Fibroblast of skin of right quadriceps (primary cell): ENCODE measurements around the gene SH3GL3.

ENCODE experiments used
- DNase-seq: peaks from one replicate; pipeline ENCODE4 v3.0.0-alpha.2; 2013

SH3GL3 gene

DNA sequence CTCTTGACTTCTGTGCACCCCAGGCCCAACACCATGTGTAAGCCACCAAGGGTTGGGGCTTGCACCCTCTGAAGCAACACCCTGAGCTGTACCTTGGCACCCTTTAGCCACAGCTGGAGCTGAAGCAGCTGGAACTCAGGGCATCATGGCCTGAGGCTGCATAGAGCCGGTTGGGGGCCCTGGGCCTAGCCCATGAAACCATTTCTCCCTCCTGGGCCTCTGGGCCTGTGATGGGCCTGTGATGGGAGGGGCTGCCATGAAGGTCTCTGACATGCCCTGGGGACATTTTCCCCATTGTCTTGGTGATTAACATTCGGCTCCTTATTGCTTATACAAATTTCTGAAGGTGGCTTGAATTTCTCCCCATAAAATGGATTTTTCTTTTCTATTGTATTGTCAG, 184.4 kb downstream of the SH3GL3 start:
- no peak for DNase-seq

DNA sequence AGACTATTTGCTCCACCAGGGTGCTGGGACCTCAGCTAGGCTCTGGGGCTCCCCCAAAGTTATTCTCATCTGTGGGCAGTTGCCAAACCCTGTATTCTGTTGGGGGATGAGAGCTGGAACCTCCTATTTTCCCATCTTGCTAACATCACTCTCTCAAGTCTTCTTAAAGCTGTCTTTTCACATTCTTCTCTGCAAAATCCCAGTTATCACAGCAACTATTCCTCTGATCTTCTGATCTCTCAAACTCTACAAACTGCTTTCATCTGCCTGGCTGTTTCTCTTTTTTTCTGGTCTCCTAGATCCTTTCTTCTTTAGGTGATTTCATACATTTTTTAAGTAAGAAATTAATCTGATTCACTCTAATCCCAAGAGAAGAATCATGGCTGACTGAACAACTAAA, 196.1 kb downstream of the SH3GL3 start:
- no peak for DNase-seq

DNA sequence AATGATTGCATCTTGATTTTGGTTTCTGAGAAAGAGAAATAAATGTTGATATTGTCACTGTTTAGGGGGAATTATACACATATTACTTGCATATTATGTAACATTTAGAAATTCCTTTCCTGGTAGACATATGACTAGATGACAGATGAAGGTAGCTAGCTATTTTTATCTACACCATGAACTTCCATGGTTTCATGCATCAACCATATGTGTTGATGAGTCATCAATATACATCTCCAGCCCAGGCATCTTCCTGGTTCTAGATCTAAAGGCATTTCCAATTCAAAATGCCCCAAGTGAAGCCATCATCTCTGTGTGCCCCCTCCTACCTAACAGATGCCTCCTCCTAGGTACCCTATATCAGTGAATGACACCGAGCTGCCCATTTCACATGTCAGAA, 197.3 kb downstream of the SH3GL3 start:
- peak; percentile 6 for DNase-seq

DNA sequence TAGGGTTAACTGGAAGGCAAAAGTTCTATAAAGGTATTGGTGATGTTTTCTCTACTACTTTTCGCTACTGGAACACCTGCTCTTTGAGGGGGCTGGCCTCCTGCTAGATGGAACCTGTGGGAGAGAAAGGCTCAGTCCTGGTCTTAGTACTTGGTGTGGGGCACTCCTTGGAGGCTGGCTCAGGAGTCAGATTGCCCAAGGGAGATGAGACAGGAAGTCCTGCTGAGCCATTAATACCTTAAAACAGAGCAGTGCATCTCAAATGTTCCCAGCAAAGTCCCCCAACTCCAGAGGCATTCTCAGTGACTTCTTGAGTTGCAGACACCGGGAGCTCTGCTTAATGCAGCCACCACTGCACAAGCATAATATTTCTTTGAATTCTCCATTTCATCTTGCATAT, 203.7 kb downstream of the SH3GL3 start:
- DNase-seq, result no peak

DNA sequence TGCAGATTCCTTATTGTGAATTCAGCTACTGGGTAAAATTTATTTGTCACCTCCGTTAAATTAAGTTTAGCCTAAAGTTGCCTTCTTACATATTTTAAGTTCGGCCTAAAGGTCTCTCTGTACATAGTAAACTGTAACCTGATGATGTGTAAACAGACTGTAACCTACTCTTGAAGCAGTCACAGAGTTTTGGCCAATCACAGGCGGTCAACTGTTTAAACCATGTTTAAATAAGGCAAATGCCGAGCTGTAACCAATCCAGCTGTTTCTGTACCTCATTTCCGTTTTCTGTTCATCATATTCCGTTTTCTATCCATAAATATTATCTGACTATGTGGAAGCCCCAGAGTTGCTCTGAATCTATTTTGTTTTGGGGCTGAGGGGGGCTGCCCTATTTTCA, 204.4 kb downstream of the SH3GL3 start:
- no peak for DNase-seq

DNA sequence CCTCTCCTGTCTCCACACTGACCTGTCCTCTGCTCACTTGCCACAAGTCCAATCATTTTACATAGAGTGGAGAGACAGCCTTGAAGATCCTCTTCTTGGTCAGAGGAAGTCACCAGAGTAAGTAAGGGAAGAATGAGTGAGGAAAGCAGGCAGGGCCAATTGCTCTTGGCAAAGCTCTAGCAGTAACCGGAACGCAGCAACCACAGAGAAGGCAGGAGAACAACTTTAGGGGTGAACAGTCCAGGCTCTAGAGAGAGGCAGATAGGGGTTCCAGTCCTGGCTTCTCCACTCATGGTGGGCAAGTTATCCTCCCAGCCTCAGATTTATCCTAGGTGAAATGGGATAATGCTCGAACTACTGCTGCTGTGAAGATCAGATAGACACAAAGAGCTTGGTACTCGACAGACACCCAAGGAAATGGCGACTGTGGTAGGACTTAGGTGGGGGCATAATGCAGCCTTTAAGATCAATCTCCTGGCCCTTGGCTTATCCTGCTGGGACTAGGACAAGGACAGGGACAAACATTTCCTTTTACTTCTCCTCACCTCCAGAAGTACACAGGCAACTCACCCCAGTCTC, 205.6 kb downstream of the SH3GL3 start:
- no peak for DNase-seq

DNA sequence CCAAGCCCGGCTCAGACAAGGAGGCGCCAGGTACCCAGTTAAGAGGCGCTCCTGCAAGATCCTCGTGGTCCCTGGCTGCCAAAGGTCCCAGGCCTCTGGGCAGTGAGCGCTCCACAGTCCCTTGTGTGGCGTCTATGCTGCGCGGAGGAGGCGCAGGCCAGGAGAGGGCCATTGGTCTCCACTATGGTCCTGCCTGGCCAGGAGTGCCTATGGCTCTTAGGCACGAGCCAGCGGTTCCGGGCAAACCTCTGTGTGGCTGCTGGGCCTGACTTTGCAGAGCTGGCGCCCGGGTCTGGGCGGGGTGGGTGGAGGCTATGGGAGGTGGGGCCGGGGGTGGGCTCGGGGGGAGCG, 206.1 kb downstream of the SH3GL3 start:
- no peak for DNase-seq

DNA sequence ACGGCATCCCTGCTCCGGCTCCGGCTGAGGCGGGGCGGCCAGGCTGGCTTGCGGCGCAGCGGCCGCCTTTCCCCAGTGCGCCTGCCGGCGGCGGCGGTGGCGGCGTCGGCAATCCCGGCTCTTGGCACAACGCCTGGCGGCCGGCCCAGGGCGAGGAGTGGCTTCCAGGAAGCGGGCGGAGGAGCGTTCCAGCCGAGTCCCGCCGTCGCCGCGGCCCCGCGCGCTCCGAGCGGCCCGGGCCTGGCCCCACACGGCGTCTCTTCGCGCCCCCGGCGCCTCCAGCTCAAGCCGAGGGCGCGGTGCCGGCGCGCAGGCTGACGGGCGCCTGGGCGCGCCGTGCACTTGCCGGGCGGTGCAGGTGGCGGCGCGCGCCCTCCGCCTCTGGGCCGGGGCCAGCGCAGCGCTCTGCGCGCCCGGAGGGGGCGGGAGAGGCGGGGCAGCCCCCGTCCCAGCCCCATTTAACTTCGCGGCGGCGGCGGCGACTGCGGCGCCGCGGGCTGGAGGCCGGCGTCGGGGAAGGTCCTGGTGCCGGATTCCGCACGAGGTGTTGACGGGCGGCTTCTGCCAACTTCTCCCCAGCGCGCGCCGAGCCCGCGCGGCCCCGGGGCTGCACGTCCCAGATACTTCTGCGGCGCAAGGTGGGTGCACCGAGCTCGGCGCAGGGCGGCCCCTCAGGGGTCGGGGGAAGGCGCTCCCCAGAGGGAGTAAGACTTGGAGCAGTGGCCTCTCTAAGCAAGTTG, 206.7 kb downstream of the SH3GL3 start, which contains the start of gene ADAMTSL3:
TSS of gene ADAMTSL3 (plus strand) at position 485 of the 740 bp plus-strand sequence. CDS start 1,639 bp downstream, outside the sequence.
- peak; percentile 55 for DNase-seq

DNA sequence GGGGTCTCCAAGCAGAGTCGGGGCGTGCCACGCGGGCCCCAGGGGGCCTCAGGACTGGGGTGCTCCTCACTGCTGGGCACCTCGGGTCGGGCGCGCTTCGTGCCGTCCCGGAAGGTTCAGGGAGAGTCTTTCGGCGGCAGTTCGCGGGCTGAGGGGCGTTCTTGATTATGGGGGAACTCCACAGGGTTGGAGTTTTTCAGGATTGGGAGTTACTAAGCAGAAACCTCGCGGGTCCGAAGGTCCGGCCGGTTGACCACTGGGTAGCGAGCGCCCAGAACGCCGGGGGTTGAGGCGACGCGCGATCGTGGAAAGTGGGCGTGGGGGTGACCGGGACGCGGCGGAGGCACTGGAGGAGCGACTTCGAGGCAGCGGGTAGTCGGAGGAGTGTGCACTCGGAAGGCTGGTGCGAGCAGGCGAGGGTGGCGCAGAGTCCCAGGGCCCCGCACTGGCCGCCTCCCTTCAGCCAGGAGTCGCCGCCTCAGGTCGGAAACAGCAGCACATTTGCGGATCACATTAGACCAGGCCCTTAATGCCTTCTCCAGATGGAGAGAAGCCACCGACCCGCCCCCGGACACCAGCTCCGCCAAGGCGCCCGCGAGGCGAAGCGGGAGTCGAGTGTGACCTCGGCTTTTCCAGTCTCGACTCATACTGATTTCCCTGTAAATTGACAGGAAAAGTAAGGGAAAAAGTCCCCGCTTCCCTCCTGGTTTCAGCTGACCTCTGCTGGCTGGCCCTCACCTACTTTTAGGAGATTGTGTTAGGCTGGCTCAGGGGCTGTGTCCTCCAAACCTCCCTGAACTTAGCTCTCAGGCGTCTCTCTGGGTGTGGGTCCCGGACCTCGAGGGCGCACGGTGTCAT, 207.5 kb downstream of the SH3GL3 start:
- DNase-seq, result no peak

DNA sequence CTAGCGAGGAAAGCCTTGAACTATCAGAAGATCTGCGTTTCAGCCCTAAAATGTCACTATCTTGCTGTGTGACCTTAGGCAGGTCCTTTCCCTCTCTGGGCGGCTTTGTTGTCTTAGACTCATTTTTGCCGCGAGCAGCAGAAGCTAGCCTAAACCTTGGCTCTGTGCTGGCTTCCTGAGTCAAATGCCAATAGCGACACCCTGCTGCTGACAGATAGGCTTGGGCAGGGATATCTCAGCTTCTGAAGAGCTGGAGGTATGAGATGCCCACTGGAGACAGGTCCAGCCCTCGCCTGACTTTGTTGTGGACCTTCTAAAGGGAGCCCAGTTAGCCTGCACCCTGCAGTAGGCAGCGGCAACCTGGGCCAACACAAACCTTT, 208.1 kb downstream of the SH3GL3 start:
- no peak for DNase-seq

DNA sequence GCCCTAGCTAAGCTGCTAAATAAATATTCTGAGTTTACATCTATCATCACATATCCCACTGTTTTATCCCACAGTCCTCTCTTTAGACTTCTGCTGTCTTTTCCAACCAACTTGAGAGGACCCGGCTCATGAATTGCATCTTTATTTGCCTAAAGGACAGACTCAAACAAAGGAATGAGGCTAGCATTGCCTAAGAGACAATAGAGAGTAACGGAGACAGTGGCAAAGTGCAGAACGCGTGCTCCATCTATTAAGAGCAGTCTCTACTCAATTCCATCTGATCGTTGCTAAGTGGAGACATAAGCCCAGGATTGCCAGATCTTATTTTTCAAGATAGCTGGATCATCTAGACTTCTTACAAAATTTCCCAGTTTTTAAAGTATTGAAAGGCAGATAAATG, 209.1 kb downstream of the SH3GL3 start:
- DNase-seq, result no peak

DNA sequence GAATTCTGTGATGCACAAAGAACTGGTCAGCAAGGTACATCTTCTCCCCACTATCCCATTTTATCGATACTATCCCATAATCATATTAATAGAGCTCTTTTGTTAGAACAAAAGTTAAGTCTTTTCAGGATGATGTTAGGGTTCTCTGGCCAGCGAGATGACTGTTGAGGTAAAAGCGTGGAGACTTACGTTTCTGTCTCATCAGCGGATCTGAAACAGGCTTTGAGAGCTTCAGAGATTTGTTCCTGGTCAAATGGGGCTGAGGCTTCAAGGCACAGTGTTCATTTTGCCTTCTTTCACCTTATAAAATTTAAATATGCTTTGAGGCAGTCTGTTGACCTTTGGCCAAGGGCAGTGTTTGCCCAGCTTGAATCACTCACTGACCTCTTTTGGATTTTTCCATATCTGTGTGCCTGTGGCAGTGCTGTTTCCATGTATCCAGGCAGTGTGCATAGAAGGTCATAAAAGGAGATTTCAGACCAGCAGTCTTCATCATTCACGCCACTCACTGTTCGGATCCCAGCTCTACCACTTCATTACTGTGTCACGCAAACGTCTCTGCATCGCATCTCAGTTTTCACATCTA, 209.9 kb downstream of the SH3GL3 start:
- no peak for DNase-seq

DNA sequence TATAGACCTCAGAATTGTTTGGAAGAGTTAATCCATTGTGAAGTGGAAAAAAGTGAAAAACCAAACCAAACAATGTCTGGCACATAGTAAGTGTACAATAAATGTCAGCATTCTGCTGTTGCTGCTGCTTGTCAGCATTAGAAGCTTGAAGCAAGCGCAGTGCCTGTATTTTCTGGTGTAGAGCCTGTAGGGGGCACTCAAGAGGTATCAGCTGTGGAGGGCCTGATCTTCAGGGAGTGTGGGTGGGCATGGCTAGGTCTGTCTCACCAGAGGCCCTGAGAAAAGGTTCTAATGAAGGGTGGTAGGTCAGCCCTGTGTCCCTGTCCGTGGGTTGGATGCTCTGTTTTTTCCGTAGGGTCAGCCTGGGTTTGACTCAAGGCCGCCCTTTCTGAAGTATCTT, 210.4 kb downstream of the SH3GL3 start:
- no peak for DNase-seq

DNA sequence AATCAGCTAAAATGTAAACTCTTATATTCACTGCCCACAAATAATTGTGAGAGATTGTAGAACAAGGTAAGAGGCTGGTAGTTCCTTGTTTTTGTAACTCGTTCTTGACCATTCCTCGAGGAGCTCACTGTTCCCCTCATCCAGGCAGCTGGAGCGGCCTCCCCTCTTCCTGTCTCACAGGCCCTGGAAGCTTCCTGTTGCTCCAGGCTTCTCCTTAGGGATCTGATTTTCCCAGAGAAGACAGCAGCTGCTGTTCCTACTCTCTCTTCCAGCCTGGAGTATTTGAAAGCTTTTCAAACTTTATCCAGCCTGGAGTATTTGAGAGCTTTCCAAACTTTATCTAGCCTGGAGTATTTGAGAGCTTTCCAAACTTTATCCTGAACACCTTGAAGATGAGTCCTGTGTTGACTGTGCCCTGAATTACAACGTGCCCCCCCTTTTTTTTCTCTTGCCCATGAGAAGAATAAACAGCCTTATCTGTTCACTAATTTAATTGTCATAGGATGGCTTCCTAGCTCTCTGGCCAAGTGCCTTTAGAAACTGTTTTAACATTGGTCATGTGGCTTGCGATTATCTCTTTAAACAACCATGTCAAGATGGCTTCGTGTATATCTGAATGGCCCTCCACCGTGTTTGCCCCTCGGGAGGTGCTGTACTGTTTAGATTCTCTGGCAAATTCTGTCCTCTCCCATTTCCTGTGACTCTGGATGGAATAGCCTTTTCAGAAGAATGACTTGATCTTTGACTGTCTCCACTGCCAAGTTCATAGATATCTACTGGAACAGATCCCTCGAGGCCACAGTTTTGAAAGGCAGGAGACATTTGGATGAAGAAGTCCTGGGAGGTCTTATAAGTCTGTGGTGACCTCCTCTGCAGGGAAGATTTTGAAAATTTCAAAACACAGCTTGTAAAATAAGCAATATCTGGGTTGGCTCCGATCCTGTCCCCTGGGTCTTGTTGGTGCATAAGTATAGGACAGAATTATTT, 211.6 kb downstream of the SH3GL3 start:
- no peak for DNase-seq

DNA sequence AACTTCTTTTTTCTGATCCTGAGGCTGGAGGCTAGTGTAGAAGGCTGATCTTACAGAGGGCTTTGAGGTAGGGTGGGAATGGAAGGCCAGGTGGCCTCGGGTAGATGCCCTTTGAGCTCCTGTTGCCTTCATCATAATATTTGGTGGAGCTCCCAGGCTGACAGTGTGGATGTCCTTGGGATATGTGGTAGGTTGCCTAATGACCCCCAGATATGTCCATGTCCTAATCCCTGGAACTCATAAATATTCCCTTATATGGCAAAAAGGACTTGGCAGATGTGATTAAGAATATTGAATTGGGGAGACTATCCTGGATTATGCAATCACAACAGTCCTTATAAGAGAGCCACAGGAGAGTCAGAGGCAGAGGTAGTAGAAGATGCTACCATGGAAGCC, 212.3 kb downstream of the SH3GL3 start:
- no peak for DNase-seq

DNA sequence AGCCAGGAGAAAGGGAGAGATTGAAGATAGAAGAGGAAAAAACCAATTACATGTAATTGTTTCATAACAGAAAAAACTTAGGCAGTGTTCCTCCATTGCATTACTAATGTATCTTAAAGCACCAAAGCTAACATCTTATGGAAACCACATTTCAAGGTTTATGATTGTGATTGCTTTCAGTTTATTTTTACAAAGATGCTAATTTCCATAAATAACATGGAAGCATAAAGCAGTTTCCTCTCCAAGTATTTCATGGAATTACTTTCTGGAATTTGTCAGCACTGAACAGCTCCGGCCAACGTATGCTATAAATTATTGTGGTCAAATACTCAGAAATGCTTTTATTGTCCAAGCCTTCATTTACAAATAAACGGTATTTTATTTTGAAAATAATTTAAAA, 218.3 kb downstream of the SH3GL3 start:
- no peak for DNase-seq
